GM23338 (cell line): ENCODE results near the gene IPO7. TPM values are rescaled to one million over a fixed set of nuclear protein-coding genes. Genes with fewer than 3 reads are reported as not detected.

Experiments used
- ATAC-seq: fragments of 200-7000 bp; cut with Tn5 transposase; 3 replicates; pipeline ENCODE4 v1.9.1; 2020
- DNase-seq: peaks from one replicate; pipeline ENCODE4 v3.0.0-alpha.2; 2015; ENCODE audit warnings: low spot score
- H2AFZ ChIP-seq: fragments of 200-600 bp; sonication (generic); 2 replicates; pipeline ENCODE4 v1.8.0; 2016; ENCODE audit warnings: antibody characterized with exemption, mild to moderate bottlenecking, moderate library complexity
- H3F3A ChIP-seq: fragments of 200-600 bp; sonication (generic); replicated peaks from 2 replicates; pipeline ENCODE4 v1.8.0; 2017; ENCODE audit warnings: antibody characterized with exemption, mixed run types, low read depth
- H3K27ac ChIP-seq: fragments of 200-600 bp; sonication (generic); 2 replicates; pipeline ENCODE4 v1.6.1; 2016; ENCODE audit warnings: low read depth
- H3K27me3 ChIP-seq: fragments of 200-600 bp; sonication (generic); 2 replicates; pipeline ENCODE4 v1.8.0; 2016; ENCODE audit warnings: mild to moderate bottlenecking, mixed run types, moderate library complexity; ENCODE audit not compliant: insufficient read depth
- H3K36me3 ChIP-seq: fragments of 200-600 bp; sonication (generic); 2 replicates; pipeline ENCODE4 v1.8.0; 2016; ENCODE audit warnings: mild to moderate bottlenecking; ENCODE audit not compliant: insufficient read depth
- H3K4me1 ChIP-seq: fragments of 200-600 bp; sonication (generic); 2 replicates; pipeline ENCODE4 v1.8.0; 2016; ENCODE audit warnings: mild to moderate bottlenecking, moderate library complexity; ENCODE audit not compliant: insufficient read depth
- H3K4me2 ChIP-seq: fragments of 200-600 bp; sonication (generic); 2 replicates; pipeline ENCODE4 v1.7.1; 2017; ENCODE audit warnings: mixed run types
- H3K4me3 ChIP-seq: fragments of 200-600 bp; sonication (generic); 2 replicates; pipeline ENCODE4 v1.6.1; 2016; ENCODE audit warnings: mixed run types
- H3K79me2 ChIP-seq: fragments of 200-600 bp; sonication (generic); replicated peaks from 2 replicates; pipeline ENCODE4 v1.8.0; 2017; ENCODE audit warnings: mild to moderate bottlenecking; ENCODE audit not compliant: insufficient read depth
- H3K9me2 ChIP-seq: fragments of 200-600 bp; sonication (generic); 2 replicates; pipeline ENCODE4 v1.8.0; 2017; ENCODE audit not compliant: insufficient read depth
- H4K20me1 ChIP-seq: fragments of 200-600 bp; sonication (generic); replicated peaks from 2 replicates; pipeline ENCODE4 v1.8.0; 2017; ENCODE audit warnings: mild to moderate bottlenecking; ENCODE audit not compliant: insufficient read depth
- H3K27ac Mint-ChIP-seq: 2 replicates; pipeline ENCODE4 v1.8.0; 2020; ENCODE audit warnings: inconsistent platforms, mild to moderate bottlenecking, moderate library complexity, mixed read lengths
- H3K27me3 Mint-ChIP-seq: 3 replicates; pipeline ENCODE4 v1.8.0; 2022; ENCODE audit warnings: low read depth, mild to moderate bottlenecking, moderate library complexity, mixed read lengths, inconsistent platforms; ENCODE audit not compliant: insufficient read depth, poor library complexity
- H3K36me3 Mint-ChIP-seq: 3 replicates; pipeline ENCODE4 v1.8.0; 2021; ENCODE audit warnings: low read depth, mild to moderate bottlenecking, inconsistent platforms, moderate library complexity, mixed read lengths
- H3K4me1 Mint-ChIP-seq: 3 replicates; pipeline ENCODE4 v1.8.0; 2020; ENCODE audit warnings: mild to moderate bottlenecking, inconsistent platforms, mixed read lengths
- H3K4me3 Mint-ChIP-seq: 3 replicates; pipeline ENCODE4 v1.8.0; 2021; ENCODE audit warnings: moderate library complexity, mild to moderate bottlenecking, inconsistent platforms, mixed read lengths
- H3K9me3 Mint-ChIP-seq: 3 replicates; pipeline ENCODE4 v1.8.0; 2020; ENCODE audit warnings: moderate library complexity, mild to moderate bottlenecking, inconsistent platforms, mixed read lengths
- CREB1 ChIP-seq: fragments of 250-450 bp; sonication (Bioruptor Pico); IDR thresholded peaks from 2 replicates; pipeline ENCODE4 v1.5.0; 2020; ENCODE audit warnings: low read depth, mild to moderate bottlenecking, moderate library complexity
- EZH2 ChIP-seq: fragments of 200-600 bp; sonication (generic); IDR thresholded peaks from one replicate; pipeline ENCODE4 v1.8.0; 2017; ENCODE audit warnings: antibody characterized with exemption, mild to moderate bottlenecking, low read depth; ENCODE audit not compliant: unreplicated experiment
- EZH2phosphoT487 ChIP-seq: fragments of 200-600 bp; sonication (generic); IDR thresholded peaks from one replicate; pipeline ENCODE4 v1.8.1; 2018; ENCODE audit warnings: antibody characterized with exemption; ENCODE audit not compliant: unreplicated experiment
- JUNB ChIP-seq: IDR thresholded peaks from one replicate; pipeline ENCODE4 v1.6.1; 2016; ENCODE audit warnings: antibody characterized with exemption; ENCODE audit not compliant: unreplicated experiment
- NANOG ChIP-seq: IDR thresholded peaks from 2 replicates; pipeline ENCODE4 v1.6.1; 2016; ENCODE audit warnings: antibody characterized with exemption, borderline replicate concordance
- POLR2AphosphoS5 ChIP-seq: IDR thresholded peaks from 2 replicates; pipeline ENCODE4 v1.6.1; 2016; ENCODE audit warnings: antibody characterized with exemption, low read depth
- REST ChIP-seq: IDR thresholded peaks from one replicate; pipeline ENCODE4 v1.6.1; 2018; ENCODE audit warnings: antibody characterized with exemption; ENCODE audit not compliant: unreplicated experiment
- STAT1 ChIP-seq: IDR thresholded peaks from one replicate; pipeline ENCODE4 v1.6.1; 2016; ENCODE audit warnings: antibody characterized with exemption; ENCODE audit not compliant: unreplicated experiment
- ZNF114 ChIP-seq: fragments of 250-450 bp; sonication (Bioruptor Pico); IDR thresholded peaks from 2 replicates; pipeline ENCODE4 v1.5.0; 2020; ENCODE audit warnings: mild to moderate bottlenecking, moderate library complexity
- ZNF331 ChIP-seq: fragments of 250-450 bp; sonication (Bioruptor Pico); IDR thresholded peaks from 2 replicates; pipeline ENCODE4 v1.5.0; 2020; ENCODE audit warnings: low read depth, mild to moderate bottlenecking, moderate library complexity
- polyA plus RNA-seq: library from polyadenylated mRNA; unstranded; fragments of >200 nt; fragmentation: Nextera tagmentation; extraction: Ambion mirVana; gene quantifications from 2 replicates; pipeline ENCODE4 v1.2.1, GENCODE V29; 2016
- total RNA-seq: library from RNA; depleted of rRNA; stranded (reverse); fragments of >200 nt; shearing (Covaris generic); gene quantifications from 2 replicates; pipeline ENCODE4 v1.2.3, GENCODE V29; 2014
- TF ChIP-seq, protein P1 (sequence below), 2 experiments: fragments of 200-600 bp in 1 of 2; sonication (generic) in 1 of 2; conservative IDR thresholded peaks; 2 replicates each; pipeline versions ENCODE4 v1.5.1 to v1.6.1; 2016 to 2017; ENCODE audit warnings: antibody characterized with exemption in 2 of 2, low read depth in 2 of 2, mild to moderate bottlenecking in 2 of 2, moderate library complexity in 1 of 2
- TF ChIP-seq, protein P2 (sequence below): IDR thresholded peaks from 2 replicates; pipeline ENCODE4 v1.6.1; 2016; ENCODE audit warnings: antibody characterized with exemption

Gene IPO7
- total and polyA plus RNA-seq, 2 experiments from 2014 or later: 56.1 to 271 TPM

GRCh38 chr11:9479899-9480298, 95.4 kb downstream of the IPO7 start (continued):
- TF ChIP-seq POLR2AphosphoS5 (no peak), EZH2phosphoT487 (no peak), STAT1 (no peak), ZNF331 (CRISPR knock-in tag) (no peak), ZNF114 (CRISPR knock-in tag) (no peak)

DNA sequence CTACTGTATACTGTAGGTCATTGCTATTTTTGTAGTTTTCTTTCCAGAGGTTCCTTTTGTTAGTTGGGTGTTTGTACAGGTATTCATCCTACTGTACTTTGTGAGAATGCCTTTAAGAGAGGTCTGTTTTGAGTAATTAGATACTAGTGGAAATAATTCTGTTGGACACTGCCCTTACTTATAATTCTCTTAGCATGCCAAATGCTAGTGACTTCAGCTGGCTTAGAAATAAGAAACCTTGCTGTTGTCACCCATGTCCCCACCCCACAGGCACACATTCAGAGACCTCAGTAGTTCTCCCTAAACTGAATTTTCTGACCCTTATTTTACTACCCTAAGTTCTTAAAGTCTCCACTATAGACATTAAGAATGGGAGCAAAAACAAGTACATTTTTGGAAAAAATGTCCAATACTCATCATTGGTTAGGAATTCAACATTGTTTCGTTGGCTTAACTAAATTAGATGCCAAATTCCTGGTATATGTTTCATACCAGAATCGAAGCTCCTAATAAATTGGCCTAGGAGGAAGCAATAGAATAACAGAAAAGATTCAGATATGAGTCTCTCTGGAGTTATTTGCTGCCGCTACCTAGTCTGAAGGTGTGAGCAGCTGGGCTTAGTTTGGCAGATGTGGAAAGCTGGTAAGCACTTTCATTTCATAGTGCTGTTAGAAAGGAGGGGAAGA, 104.8 kb downstream of the IPO7 start:
- H3K9me3 Mint-ChIP-seq: no peaks in the 10 kb centered on the region
- ATAC-seq: no peak
- Histone ChIP-seq H3K4me3 (no peak overlapping the region), H3K9me2 (no peaks in the 10 kb centered on the region), H3K36me3 (peaks cover 25% of the 10 kb centered on the region), H2AFZ (no peak overlapping the region), H3K4me1 (no peaks in the 10 kb centered on the region), H3F3A (0 out of 2 replicates have a peak, but pooled peaks cover 14% of the 10 kb centered on the region), H3K4me2 (no peak overlapping the region), H3K27ac (no peak overlapping the region), H3K79me2 (no peaks in the 10 kb centered on the region), H4K20me1 (peaks cover 8% of the 10 kb centered on the region), H3K27me3 (no peaks in the 10 kb centered on the region)
- no peak overlapping the region for H3K27ac Mint-ChIP-seq
- DNase-seq: no peak
- peaks cover 26% of the 10 kb centered on the region for H3K36me3 Mint-ChIP-seq
- H3K4me1 Mint-ChIP-seq: no peaks in the 10 kb centered on the region
- no peak overlapping the region for H3K4me3 Mint-ChIP-seq
- H3K27me3 Mint-ChIP-seq: no peaks in the 10 kb centered on the region
- TF ChIP-seq POLR2AphosphoS5 (no peak), ZNF114 (CRISPR knock-in tag) (no peak), EZH2phosphoT487 (no peak), CREB1 (CRISPR knock-in tag) (no peak), EZH2 (no peak), ZNF331 (CRISPR knock-in tag) (no peak), STAT1 (no peak), NANOG (no peak), JUNB (no peak), REST (no peak)
- TF ChIP-seq, protein P1, sequence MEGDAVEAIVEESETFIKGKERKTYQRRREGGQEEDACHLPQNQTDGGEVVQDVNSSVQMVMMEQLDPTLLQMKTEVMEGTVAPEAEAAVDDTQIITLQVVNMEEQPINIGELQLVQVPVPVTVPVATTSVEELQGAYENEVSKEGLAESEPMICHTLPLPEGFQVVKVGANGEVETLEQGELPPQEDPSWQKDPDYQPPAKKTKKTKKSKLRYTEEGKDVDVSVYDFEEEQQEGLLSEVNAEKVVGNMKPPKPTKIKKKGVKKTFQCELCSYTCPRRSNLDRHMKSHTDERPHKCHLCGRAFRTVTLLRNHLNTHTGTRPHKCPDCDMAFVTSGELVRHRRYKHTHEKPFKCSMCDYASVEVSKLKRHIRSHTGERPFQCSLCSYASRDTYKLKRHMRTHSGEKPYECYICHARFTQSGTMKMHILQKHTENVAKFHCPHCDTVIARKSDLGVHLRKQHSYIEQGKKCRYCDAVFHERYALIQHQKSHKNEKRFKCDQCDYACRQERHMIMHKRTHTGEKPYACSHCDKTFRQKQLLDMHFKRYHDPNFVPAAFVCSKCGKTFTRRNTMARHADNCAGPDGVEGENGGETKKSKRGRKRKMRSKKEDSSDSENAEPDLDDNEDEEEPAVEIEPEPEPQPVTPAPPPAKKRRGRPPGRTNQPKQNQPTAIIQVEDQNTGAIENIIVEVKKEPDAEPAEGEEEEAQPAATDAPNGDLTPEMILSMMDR (conservative IDR thresholded peaks at IDR 0.05; ENCODE audit: low read depth in 2 of 2): no peak
- TF ChIP-seq, protein P2, sequence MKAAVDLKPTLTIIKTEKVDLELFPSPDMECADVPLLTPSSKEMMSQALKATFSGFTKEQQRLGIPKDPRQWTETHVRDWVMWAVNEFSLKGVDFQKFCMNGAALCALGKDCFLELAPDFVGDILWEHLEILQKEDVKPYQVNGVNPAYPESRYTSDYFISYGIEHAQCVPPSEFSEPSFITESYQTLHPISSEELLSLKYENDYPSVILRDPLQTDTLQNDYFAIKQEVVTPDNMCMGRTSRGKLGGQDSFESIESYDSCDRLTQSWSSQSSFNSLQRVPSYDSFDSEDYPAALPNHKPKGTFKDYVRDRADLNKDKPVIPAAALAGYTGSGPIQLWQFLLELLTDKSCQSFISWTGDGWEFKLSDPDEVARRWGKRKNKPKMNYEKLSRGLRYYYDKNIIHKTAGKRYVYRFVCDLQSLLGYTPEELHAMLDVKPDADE: no peak
